MV-4-11 (cell line): ENCODE measurements around the gene IPO11.
A peak's percentile ranks its signal among the peaks of the same experiment; 100 is the strongest.
"Not testable (repeated sequence)": the region's sequence is repeated elsewhere in the genome, so short reads cannot be mapped to it uniquely, and the experiment has no call there.

Experiments used
- DNase-seq: peaks from one replicate; lab custom pipeline; 2025; lab: John Stamatoyannopoulos, UW

The IPO11 gene

GRCh38 chr5:62645223-62645622 is 232.7 kb downstream of the IPO11 start:
- DNase-seq, result no peak

GRCh38 chr5:62647241-62647640 is 234.7 kb downstream of the IPO11 start:
- DNase-seq, result no peak

- no peak for DNase-seq
These were observed 236.5 kb downstream of the IPO11 start for GRCh38 chr5:62649025-62649424.

- peak; percentile 58 for DNase-seq
These were observed 237.0 kb downstream of the IPO11 start for GRCh38 chr5:62649476-62650113.

GRCh38 chr5:62650197-62650596 is 237.6 kb downstream of the IPO11 start:
- DNase-seq, result no peak

GRCh38 chr5:62652225-62652624 is 239.7 kb downstream of the IPO11 start:
- no peak for DNase-seq

GRCh38 chr5:62653001-62653863 is 240.7 kb downstream of the IPO11 start:
- peak; percentile 56 for DNase-seq

GRCh38 chr5:62653864-62654575 is 241.5 kb downstream of the IPO11 start:
- no peak for DNase-seq

GRCh38 chr5:62657772-62658171 is 245.2 kb downstream of the IPO11 start:
- not testable (repeated sequence) for DNase-seq

- no peak for DNase-seq
These were observed 248.6 kb downstream of the IPO11 start for GRCh38 chr5:62661126-62661525.

GRCh38 chr5:62662521-62662920 is 250.0 kb downstream of the IPO11 start:
- peak; percentile 34 for DNase-seq

- no peak for DNase-seq
These were observed 258.9 kb downstream of the IPO11 start for GRCh38 chr5:62671479-62671878.

GRCh38 chr5:62676596-62676995 is 264.0 kb downstream of the IPO11 start:
- not testable (repeated sequence) for DNase-seq
